ENCODE data around the gene PUM1. TPM values are rescaled to one million over a fixed set of nuclear protein-coding genes. Genes with fewer than 3 reads are reported as not detected.

PUM1 gene
- total RNA-seq, 2 donors from 2014 or later, result 80.3 to 120 TPM

DNA sequence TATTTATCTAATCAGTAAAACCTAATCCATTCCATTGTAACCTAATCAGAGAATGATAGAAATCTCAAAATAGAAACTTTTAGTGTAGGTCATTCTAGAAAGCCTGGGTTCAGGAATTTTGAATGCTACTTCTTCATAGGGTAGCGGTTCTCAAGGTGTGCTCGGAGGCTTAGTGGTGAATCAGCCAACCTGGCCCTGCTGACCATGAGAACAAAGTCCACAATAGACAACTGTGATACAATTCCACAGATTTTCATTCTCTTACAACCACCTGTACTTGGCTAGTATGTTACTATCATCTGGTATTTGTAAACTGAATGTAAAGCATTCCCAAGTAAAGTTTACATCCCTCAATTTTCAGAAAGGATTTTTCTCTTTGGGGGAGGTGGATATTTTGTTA is 7.5 kb upstream of the PUM1 start:
- Histone ChIP-seq H3K9me3 (no peaks in the 10 kb centered on the region), H3K27me3 (replicated peaks; ENCODE audit: insufficient read depth) (no peaks in the 10 kb centered on the region), H3K4me1 (replicated peaks) (no peaks in the 10 kb centered on the region), H3K4me3 (no peak overlapping the region), H3K36me3 (no peaks in the 10 kb centered on the region), H3K27ac (no peak overlapping the region)
- TF ChIP-seq POLR2A (IDR thresholded peaks at IDR 0.05) (no peak), POLR2AphosphoS5 (IDR thresholded peaks at IDR 0.05) (no peak)
- TF ChIP-seq, protein P1, sequence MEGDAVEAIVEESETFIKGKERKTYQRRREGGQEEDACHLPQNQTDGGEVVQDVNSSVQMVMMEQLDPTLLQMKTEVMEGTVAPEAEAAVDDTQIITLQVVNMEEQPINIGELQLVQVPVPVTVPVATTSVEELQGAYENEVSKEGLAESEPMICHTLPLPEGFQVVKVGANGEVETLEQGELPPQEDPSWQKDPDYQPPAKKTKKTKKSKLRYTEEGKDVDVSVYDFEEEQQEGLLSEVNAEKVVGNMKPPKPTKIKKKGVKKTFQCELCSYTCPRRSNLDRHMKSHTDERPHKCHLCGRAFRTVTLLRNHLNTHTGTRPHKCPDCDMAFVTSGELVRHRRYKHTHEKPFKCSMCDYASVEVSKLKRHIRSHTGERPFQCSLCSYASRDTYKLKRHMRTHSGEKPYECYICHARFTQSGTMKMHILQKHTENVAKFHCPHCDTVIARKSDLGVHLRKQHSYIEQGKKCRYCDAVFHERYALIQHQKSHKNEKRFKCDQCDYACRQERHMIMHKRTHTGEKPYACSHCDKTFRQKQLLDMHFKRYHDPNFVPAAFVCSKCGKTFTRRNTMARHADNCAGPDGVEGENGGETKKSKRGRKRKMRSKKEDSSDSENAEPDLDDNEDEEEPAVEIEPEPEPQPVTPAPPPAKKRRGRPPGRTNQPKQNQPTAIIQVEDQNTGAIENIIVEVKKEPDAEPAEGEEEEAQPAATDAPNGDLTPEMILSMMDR (IDR thresholded peaks at IDR 0.05), result no peak
- 98% methylated on average over 2 of the region's 2 CpGs for WGBS
- intact Hi-C loops (cut with DNase I), result no loop called here
- DNase-seq (ENCODE audit: low spot score), result no peak

DNA sequence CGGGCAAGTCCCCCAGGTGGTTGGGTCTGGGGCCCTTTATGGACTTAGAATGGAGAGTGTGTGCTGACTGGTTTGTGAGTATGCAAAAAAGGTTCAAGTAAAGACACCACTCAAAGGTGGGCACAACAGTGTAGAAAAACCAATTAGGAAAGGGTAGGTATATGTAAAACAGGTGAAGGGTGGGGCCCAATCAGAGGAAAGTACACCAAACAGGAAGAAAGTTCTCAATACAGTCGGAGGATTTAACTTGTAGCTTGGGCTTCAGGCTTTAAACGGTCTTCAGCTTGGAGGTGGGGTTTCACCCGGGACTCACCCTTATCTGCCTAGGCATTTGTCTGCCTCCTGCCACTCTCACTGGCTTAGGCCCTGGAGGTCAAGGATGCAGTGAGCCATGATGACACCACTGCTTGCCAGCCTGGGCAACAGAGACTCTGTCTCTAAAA is 6.8 kb upstream of the PUM1 start:
- no peak overlapping the region for H3K27ac ChIP-seq
- no peaks in the 10 kb centered on the region for H3K9me3 ChIP-seq
- H3K36me3 ChIP-seq, result no peaks in the 10 kb centered on the region
- no peaks in the 10 kb centered on the region for H3K4me1 ChIP-seq (replicated peaks)
- no peaks in the 10 kb centered on the region for H3K27me3 ChIP-seq (replicated peaks; ENCODE audit: insufficient read depth)
- intact Hi-C loops (cut with DNase I), result no loop called here
- TF ChIP-seq, protein P1 (IDR thresholded peaks at IDR 0.05), result no peak
- TF ChIP-seq POLR2A (IDR thresholded peaks at IDR 0.05) (no peak), POLR2AphosphoS5 (IDR thresholded peaks at IDR 0.05) (no peak)
- no peak overlapping the region for H3K4me3 ChIP-seq
- 61% methylated on average over 4 of the region's 4 CpGs for WGBS
- no peak for DNase-seq (ENCODE audit: low spot score)

DNA sequence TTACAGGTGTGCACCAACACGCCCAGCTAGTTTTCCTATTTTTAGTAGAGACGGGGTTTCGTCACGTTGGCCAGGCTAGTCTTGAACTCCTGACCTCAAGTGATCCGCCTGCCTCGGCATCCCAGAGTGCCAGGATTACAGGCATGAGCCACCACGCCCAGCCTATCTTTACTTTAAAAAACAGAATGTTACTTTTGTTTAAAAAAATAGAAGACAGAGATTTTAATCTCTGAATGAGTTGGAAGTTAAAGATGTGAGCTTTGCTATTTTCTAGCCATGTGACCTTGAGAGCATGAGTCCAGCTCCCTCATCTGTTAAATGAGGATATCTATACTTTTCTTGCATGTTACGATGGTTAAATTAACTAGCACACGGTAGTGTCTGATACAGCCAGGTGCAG is 3.9 kb upstream of the PUM1 start:
- intact Hi-C loops (cut with DNase I), result loop anchor here (10.0 kb wide), 2 partner anchors 135 to 275 kb away; no protein-coding TSS in a partner anchor
- H3K27me3 ChIP-seq (replicated peaks; ENCODE audit: insufficient read depth), result no peaks in the 10 kb centered on the region
- H3K4me3 ChIP-seq, result no peak overlapping the region
- H3K4me1 ChIP-seq (replicated peaks), result no peaks in the 10 kb centered on the region
- no peak overlapping the region for H3K27ac ChIP-seq
- TF ChIP-seq POLR2AphosphoS5 (IDR thresholded peaks at IDR 0.05) (no peak), POLR2A (IDR thresholded peaks at IDR 0.05) (no peak)
- TF ChIP-seq, protein P1 (IDR thresholded peaks at IDR 0.05), result no peak
- 52% methylated on average over 9 of the region's 9 CpGs for WGBS
- no peaks in the 10 kb centered on the region for H3K36me3 ChIP-seq
- no peak for DNase-seq (ENCODE audit: low spot score)
- H3K9me3 ChIP-seq, result no peaks in the 10 kb centered on the region

DNA sequence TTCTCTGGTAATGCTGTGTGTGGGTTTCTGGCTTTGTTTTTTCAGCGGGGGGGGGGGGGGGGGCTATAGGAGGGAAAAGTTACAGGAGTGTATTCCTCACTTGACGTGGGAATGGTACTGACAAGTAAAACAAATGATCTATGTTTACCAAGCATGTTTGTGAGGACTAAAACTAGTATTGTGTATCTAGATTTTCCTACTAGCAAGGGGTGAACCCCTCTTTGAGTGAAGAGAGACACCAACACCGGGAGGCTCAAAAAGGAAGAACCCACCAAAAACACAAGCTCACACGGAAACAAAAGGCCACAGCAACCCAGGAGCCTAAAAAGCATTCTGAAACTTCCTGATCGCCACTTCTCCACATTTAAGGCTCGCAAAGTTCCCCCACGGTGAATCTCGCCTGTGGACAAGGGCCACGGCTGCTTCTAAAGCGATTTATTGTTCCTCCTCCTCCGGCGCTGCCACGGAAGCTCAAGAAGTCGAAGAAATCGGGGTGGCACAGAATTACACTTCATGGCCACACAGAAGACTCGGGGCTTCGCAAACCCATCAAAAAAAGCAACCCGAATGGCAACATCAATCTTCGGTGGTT is 703 bp downstream of the PUM1 start:
- Histone ChIP-seq H3K36me3 (no peaks in the 10 kb centered on the region), H3K4me1 (replicated peaks) (peaks cover 11% of the 10 kb centered on the region), H3K9me3 (no peaks in the 10 kb centered on the region), H3K27ac (peak overlapping the region; percentile 96 to 99), H3K27me3 (replicated peaks; ENCODE audit: insufficient read depth) (no peaks in the 10 kb centered on the region), H3K4me3 (peak overlapping the region; percentile 62 to 75)
- under 1% methylated on average over 19 of the region's 19 CpGs for WGBS
- intact Hi-C loops (cut with DNase I), result loop anchor here (5.0 to 10.0 kb wide), 4 partner anchors 92 to 270 kb away; no protein-coding TSS in a partner anchor
- DNase-seq (ENCODE audit: low spot score), result no peak
- TF ChIP-seq POLR2AphosphoS5 (IDR thresholded peaks at IDR 0.05) (no peak), POLR2A (IDR thresholded peaks at IDR 0.05) (no peak)
- TF ChIP-seq, protein P1 (IDR thresholded peaks at IDR 0.05), result no peak

All from prostate gland (tissue), 2 donors.